NK-92 (cell line): Measurements from ENCODE around the gene PLBD2.

Experiments
- DNase-seq: peaks from one replicate; lab custom pipeline; 2025; ENCODE audit not compliant: unreplicated experiment; lab: John Stamatoyannopoulos, UW

Gene PLBD2

GRCh38 chr12:113369391-113369985 lies 11.1 kb downstream of the PLBD2 start:
- no peak for DNase-seq

DNA sequence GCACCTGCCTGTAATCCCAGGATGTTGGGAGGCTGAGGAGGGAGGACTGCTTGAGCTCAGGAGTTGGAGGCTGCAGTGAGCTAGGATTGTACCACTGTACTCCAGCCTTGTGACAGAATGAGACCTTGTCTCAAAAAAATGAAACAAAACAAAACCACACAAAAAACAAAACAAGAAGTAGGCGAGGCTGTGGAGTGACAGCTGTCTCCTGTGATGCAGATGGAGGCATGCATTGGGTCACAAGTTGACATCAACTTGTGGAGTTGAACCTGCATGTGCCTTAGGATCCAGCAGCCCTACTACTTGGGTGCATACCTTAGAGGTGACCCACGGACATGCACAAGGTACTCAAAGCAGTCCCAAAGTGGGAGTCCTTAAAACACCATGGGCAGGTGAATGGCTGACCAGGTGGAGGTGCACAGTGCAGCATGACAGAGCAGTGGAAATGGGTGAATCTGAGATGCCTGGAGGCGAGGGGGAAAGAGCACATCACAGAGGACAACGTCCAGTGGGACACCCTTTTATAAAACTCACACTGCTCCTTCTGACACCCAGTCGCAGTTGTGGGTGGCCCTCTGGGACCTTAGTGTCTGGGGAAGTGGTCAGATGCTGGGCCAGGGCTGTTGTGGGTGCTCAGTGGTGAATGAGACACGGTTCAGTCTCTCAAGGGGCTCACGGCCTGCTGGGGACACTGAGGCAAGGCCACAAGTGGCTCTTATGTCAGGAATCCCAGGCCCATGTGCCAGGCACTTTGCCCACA lies 12.7 kb downstream of the PLBD2 start:
- DNase-seq = no peak

DNA sequence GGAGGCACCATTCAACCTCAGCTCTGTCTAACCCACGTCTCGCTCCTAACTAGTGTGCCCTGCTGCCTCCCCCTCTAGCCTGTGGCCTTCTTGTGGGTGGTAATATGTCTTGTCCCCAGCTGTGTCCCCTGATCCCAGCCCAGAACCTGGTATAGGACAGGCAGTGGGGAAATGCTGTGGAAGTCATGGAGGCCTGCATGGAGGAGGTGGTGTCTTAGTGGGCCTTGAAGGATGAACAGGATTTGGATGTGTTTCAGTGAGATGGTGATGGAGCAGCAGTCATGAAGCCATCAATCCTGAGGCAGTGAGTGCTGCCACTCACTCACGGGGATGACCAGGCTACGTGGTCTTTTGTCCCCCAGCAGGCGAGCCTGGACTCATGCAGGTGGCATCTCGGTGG lies 13.4 kb downstream of the PLBD2 start:
- no peak for DNase-seq

- no peak for DNase-seq
These were observed 14.0 kb downstream of the PLBD2 start for GRCh38 chr12:113372371-113372770.

- DNase-seq = no peak
These were observed 15.1 kb downstream of the PLBD2 start for GRCh38 chr12:113373440-113373839.

- DNase-seq = no peak
These were observed 15.6 kb downstream of the PLBD2 start for GRCh38 chr12:113373969-113374368.

GRCh38 chr12:113374823-113375428 lies 16.5 kb downstream of the PLBD2 start:
- DNase-seq = no peak

DNA sequence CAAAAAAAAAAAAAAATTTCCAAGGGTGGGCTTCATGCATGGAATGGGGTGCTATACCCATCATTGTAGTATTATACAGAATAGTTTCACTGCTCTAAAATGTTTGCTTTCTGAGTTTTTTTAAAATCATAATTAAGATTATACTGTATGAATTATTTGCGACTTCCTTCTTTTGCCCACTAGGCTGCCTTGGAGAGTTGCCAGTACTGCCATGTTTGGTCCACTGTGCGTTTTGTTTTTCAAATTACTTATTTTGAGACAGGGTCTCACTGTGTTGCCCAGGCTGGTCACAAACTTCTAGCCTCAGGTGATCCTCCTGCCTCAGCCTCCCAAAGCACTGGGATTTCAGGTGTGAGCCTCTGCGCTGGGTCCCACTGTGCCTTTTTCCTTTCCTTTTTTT lies 19.9 kb downstream of the PLBD2 start:
- DNase-seq = no peak

- DNase-seq = no peak
These were observed 22.8 kb downstream of the PLBD2 start for GRCh38 chr12:113381220-113381619.

- no peak for DNase-seq
These were observed 23.8 kb downstream of the PLBD2 start for GRCh38 chr12:113382206-113382605.

DNA sequence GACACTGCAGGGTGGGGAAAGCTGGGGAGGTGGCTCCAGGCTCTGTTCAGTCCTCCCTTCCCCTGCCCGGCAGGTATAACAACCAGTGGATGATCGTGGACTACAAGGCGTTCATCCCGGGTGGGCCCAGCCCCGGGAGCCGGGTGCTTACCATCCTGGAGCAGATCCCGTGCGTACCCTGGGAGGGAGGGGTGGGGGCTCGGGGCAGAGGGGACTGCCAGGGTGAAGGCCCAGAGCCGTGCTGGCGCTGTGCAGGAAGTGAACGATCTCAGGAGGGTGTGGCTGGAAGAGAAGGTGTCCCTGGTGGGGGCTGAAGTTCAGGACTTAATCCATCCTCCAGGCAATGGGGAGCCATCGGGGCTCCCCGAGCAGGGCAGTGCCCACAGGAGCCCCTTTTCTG lies 26.4 kb downstream of the PLBD2 start:
- DNase-seq = no peak

DNA sequence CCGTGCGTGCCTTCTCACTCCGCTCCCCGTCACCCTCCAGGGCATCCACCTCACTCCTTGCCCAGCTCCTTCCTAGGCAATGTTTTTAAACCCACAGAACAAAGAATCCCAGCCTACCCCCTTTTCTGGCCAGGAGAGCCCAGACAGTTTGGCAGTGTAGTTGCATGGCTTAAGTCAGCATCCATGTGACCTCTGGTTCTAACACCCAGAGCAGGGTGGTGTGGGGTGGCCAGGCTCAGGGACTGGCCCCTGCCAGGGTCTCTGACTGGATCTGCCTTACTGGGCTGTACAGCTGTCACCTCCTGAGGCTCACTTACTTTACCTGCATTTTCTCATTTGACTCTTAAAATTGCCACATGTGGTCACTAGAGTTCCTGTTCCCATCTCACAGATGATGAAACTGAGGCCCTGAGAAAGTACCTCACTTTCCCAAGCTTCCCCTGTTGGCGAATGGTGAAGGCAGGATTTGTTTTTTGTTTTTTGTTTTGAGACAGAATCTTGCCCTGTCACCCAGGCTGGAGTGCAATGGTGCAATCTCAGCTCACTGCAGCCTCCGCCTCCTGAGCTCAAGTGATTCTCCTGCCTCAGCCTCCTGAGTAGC lies 27.0 kb downstream of the PLBD2 start:
- no peak for DNase-seq

- no peak for DNase-seq
These were observed 28.6 kb downstream of the PLBD2 start for GRCh38 chr12:113386866-113387566.

GRCh38 chr12:113387631-113388030 lies 29.2 kb downstream of the PLBD2 start:
- no peak for DNase-seq

- no peak for DNase-seq
These were observed 30.0 kb downstream of the PLBD2 start for GRCh38 chr12:113388351-113388750.

GRCh38 chr12:113390064-113391043 lies 32.0 kb downstream of the PLBD2 start:
- no peak for DNase-seq

DNA sequence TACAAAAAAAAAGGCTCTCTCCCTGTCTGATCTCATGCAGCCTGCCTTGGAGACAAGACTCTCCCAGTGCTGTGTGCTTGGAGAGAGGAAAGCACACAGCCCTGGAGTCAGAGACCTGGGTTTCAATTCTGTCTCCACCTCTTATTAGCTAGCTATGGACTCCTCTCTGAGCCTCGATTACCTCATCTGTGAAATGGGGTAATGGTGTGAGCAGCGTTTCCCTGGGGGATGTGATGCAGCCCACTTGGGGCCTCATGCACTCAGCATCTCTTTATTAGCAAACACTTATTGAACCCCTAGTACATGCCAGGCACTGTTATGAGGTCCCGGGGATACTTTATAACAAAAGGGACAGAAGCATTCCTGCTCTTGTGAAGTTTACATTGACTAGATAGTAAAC lies 32.8 kb downstream of the PLBD2 start:
- no peak for DNase-seq

DNA sequence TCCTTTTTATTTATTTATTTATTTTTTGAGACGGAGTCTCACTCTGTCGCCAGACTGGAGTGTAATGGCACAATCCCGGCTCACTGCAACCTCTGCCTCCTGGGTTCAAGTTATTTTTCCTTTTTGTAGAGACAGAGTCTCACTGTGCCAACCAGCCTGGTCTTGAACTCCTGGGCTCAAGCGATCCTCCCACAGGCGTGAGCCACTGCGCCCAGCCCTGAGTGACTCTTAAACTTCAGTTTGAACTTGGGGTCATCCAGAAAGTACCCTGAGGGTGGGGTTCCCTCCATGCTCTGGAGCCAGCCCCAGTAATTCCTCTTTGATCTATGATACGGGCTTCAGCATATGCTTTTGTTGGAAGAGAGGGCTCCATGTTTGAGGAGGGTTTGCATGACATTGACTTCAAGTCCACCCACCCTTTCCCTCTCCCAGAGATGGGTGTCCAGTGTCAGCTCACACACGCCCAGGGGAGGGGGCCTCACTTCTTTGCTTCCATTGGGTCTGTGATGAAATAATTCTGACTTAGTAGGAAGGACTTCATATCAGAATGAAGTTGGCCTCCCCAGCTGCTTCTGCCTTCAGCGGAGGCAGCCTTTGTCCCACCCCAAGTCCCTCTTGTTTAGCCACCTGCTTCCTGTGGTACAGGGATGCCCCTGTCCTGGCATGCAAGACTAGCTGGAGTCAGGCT lies 33.4 kb downstream of the PLBD2 start:
- DNase-seq = no peak

GRCh38 chr12:113392520-113392919 lies 34.1 kb downstream of the PLBD2 start:
- no peak for DNase-seq
